CD4-positive, alpha-beta memory T cell (primary cell): ENCODE measurements around the gene ATRAID. TPM values are rescaled to one million over a fixed set of nuclear protein-coding genes. Genes with fewer than 3 reads are reported as not detected.
"Not testable (repeated sequence)": the region's sequence is repeated elsewhere in the genome, so short reads cannot be mapped to it uniquely, and the experiment has no call there.

Experiments used
- CTCF ChIA-PET: fragments of 350-600 bp; sonication (Branson Sonifier 250); formaldehyde crosslinking; loops from one replicate; lab custom pipeline; 2021; ENCODE audit warnings: inconsistent platforms; ENCODE audit not compliant: partially characterized antibody; lab: Charles Lee
- POLR2A ChIA-PET: fragments of 350-600 bp; sonication (Branson Sonifier 250); formaldehyde crosslinking; loops from one replicate; lab custom pipeline; 2021; ENCODE audit not compliant: partially characterized antibody; lab: Charles Lee
- DNase-seq, 5 donors: peaks; one replicate each; pipeline versions ENCODE4 v3.0.0 to v3.0.0-alpha.2; 2020 to 2022; ENCODE audit warnings: mixed read lengths in 1 of 5
- H3K27ac ChIP-seq: one replicate; pipeline ENCODE4 v1.7.0; 2013; ENCODE audit warnings: low read depth, low read length
- H3K27me3 ChIP-seq: 2 replicates; pipeline ENCODE4 v1.7.0; 2013; ENCODE audit warnings: mild to moderate bottlenecking, low read length, moderate library complexity; ENCODE audit not compliant: insufficient read depth
- H3K36me3 ChIP-seq: 2 replicates; pipeline ENCODE4 v1.7.0; 2013; ENCODE audit warnings: mild to moderate bottlenecking, low read length, moderate library complexity; ENCODE audit not compliant: insufficient read depth
- H3K4me1 ChIP-seq: 2 replicates; pipeline ENCODE4 v1.7.0; 2013; ENCODE audit warnings: mild to moderate bottlenecking, low read length, moderate library complexity; ENCODE audit not compliant: insufficient read depth
- H3K4me3 ChIP-seq, 2 donors: one replicate each; pipeline ENCODE4 v1.7.0; 2013; ENCODE audit warnings: low read length in 2 of 2, mild to moderate bottlenecking in 1 of 2
- H3K9me3 ChIP-seq, 2 donors: one replicate each; pipeline ENCODE4 v1.7.0; 2013; ENCODE audit warnings: low read length in 2 of 2, control low read depth in 1 of 2; ENCODE audit not compliant: control insufficient read depth in 1 of 2
- H3K27ac Mint-ChIP-seq, 7 donors: one replicate each; pipeline ENCODE4 v1.8.0; 2020 to 2021; ENCODE audit warnings: mixed read lengths in 7 of 7, mild to moderate bottlenecking in 6 of 7, inconsistent platforms in 3 of 7, moderate library complexity in 3 of 7
- H3K27me3 Mint-ChIP-seq, 2 donors: one replicate each; pipeline ENCODE4 v1.8.0; 2020 to 2021; ENCODE audit warnings: mixed read lengths in 2 of 2
- H3K36me3 Mint-ChIP-seq, 2 donors: one replicate each; pipeline ENCODE4 v1.8.0; 2020 to 2021; ENCODE audit warnings: mixed read lengths in 2 of 2, inconsistent platforms in 1 of 2, mild to moderate bottlenecking in 1 of 2
- H3K4me1 Mint-ChIP-seq, 4 donors: one replicate each; pipeline ENCODE4 v1.8.0; 2020 to 2021; ENCODE audit warnings: mixed read lengths in 4 of 4, mild to moderate bottlenecking in 1 of 4
- H3K4me3 Mint-ChIP-seq, 8 donors: one replicate each; pipeline ENCODE4 v1.8.0; 2020 to 2021; ENCODE audit warnings: mixed read lengths in 8 of 8, mild to moderate bottlenecking in 7 of 8, moderate library complexity in 6 of 8, inconsistent platforms in 3 of 8
- H3K9me3 Mint-ChIP-seq, 8 donors: one replicate each; pipeline ENCODE4 v1.8.0; 2020 to 2021; ENCODE audit warnings: mixed read lengths in 8 of 8, mild to moderate bottlenecking in 5 of 8, inconsistent platforms in 3 of 8, moderate library complexity in 1 of 8
- intact Hi-C: fragments of 100-400 bp; cut with micrococcal nuclease; formaldehyde crosslinking; loops from one replicate; pipeline ENCODE4 v1.15.1; 2023
- polyA plus RNA-seq, 2 donors: library from polyadenylated mRNA; unstranded; fragments of 300-500 nt; fragmentation: Illumina TruSeq; gene quantifications; one replicate each; pipeline ENCODE4 v1.2.3, GENCODE V29; 2021
- total RNA-seq, 2 experiments: library from RNA; stranded (reverse); gene quantifications; one replicate each; pipeline ENCODE4 v1.2.3, GENCODE V29; 2021

Gene ATRAID
- total and polyA plus RNA-seq, 4 experiments from 2014 or later = 103 to 443 (median 194) TPM

DNA sequence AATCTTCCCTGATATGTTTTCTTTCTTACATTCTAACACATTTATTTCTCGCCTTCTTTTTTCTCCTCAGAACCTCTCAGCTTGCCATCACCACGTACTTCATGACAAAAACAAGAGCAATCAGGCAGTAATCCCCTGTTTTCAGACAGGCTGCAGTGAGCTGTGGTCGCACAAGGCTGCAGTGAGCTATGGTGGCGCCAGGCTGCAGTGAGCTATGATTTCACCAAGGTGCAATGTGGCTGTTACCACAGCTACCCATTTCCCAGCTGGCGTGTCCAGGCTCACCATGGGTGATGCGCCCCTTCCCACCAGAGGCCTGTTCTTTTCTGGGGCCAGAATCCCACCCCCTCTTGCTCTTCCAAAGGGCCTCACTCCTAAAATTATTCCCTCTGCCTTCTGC, 37.2 kb upstream of the ATRAID start:
- POLR2A ChIA-PET = no interaction called here
- Mint-ChIP-seq H3K36me3 (no peaks in the 10 kb centered on the region), H3K27ac (no peak overlapping the region), H3K27me3 (peaks cover 26 to 29% of the 10 kb centered on the region in 2 donors), H3K4me1 (peaks cover 4 to 6% (median 6%) of the 10 kb centered on the region in 4 donors), H3K4me3 (no peak overlapping the region), H3K9me3 (no peaks in the 10 kb centered on the region)
- no peak for DNase-seq
- no peaks in the 10 kb centered on the region for H3K4me1 ChIP-seq
- H3K9me3 ChIP-seq = no peaks in the 10 kb centered on the region
- H3K27me3 ChIP-seq = no peaks in the 10 kb centered on the region
- H3K36me3 ChIP-seq = no peaks in the 10 kb centered on the region
- no peak overlapping the region for H3K4me3 ChIP-seq
- CTCF ChIA-PET = no interaction called here
- intact Hi-C loops = no loop called here
- no peak overlapping the region for H3K27ac ChIP-seq

DNA sequence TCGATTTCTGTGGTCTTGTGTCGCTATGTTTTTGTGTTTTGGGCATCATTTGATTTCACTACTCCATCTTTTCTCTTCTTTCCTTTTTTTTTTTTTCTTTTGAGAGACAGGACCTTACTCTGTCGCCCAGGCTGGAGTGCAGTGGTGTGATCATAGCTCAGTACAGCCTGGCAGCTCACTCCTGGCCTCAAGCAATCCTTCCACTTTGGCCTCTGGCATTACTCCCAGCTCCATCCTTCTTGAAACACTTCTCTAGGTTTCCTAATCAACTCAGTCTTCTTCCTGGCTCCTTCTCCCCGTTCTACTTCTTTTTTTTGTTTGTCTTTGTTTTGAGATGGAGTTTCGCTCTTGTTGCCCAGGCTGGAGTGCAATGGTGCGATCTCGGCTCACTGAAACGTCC, 36.5 kb upstream of the ATRAID start:
- H3K27ac Mint-ChIP-seq = no peak overlapping the region
- no peaks in the 10 kb centered on the region for H3K36me3 ChIP-seq
- H3K4me3 ChIP-seq = no peak overlapping the region
- no peak overlapping the region for H3K27ac ChIP-seq
- no peaks in the 10 kb centered on the region for H3K27me3 ChIP-seq
- peaks cover 27 to 30% of the 10 kb centered on the region in 2 donors for H3K27me3 Mint-ChIP-seq
- intact Hi-C loops = no loop called here
- H3K4me1 Mint-ChIP-seq = peaks cover 4 to 6% (median 5%) of the 10 kb centered on the region in 4 donors
- H3K36me3 Mint-ChIP-seq = no peaks in the 10 kb centered on the region
- ChIA-PET POLR2A (interaction anchor here (0.6 kb wide), 1 partner anchor 68 kb away, joined by 3 read pairs; no protein-coding TSS in a partner anchor), CTCF (no interaction called here)
- H3K4me3 Mint-ChIP-seq = no peak overlapping the region
- no peaks in the 10 kb centered on the region for H3K9me3 ChIP-seq
- H3K9me3 Mint-ChIP-seq = no peaks in the 10 kb centered on the region
- no peaks in the 10 kb centered on the region for H3K4me1 ChIP-seq
- no peak for DNase-seq

- POLR2A ChIA-PET = not testable (repeated sequence)
- H3K27me3 Mint-ChIP-seq = peaks cover 27 to 31% of the 10 kb centered on the region in 2 donors
- CTCF ChIA-PET = interaction anchor here (1.3 kb wide), 1 partner anchor 127 kb away, joined by 3 read pairs; no protein-coding TSS in a partner anchor
These were observed 36.1 kb upstream of the ATRAID start for GRCh38 chr2:27175781-27176180.

GRCh38 chr2:27177441-27178351, 34.1 kb upstream of the ATRAID start:
- Histone ChIP-seq H3K4me1 (no peaks in the 10 kb centered on the region), H3K27ac (no peak overlapping the region), H3K27me3 (no peaks in the 10 kb centered on the region), H3K4me3 (no peak overlapping the region), H3K36me3 (no peaks in the 10 kb centered on the region), H3K9me3 (no peaks in the 10 kb centered on the region)
- peaks cover 22 to 38% of the 10 kb centered on the region in 2 donors for H3K27me3 Mint-ChIP-seq
- H3K36me3 Mint-ChIP-seq = no peaks in the 10 kb centered on the region
- H3K4me1 Mint-ChIP-seq = peaks cover 0 to 6% (median 2%) of the 10 kb centered on the region in 4 donors
- H3K27ac Mint-ChIP-seq = no peak overlapping the region
- no peak for DNase-seq
- H3K4me3 Mint-ChIP-seq = no peak overlapping the region
- intact Hi-C loops = no loop called here
- ChIA-PET POLR2A (no interaction called here), CTCF (interaction anchor here (0.6 to 1.3 kb wide), 2 partner anchors 10 to 125 kb away, joined by 3 read pairs; no protein-coding TSS in a partner anchor)
- H3K9me3 Mint-ChIP-seq = no peaks in the 10 kb centered on the region

More at GRCh38 chr2:27175781-27176180, 36.1 kb upstream of the ATRAID start:
- H3K4me1 ChIP-seq, H3K27ac ChIP-seq, DNase-seq, H3K9me3 ChIP-seq, H3K36me3 Mint-ChIP-seq, intact Hi-C loops, H3K4me3 Mint-ChIP-seq, H3K27me3 ChIP-seq, H3K36me3 ChIP-seq, H3K9me3 Mint-ChIP-seq, H3K4me3 ChIP-seq, H3K27ac Mint-ChIP-seq, H3K4me1 Mint-ChIP-seq: not testable (repeated sequence)

DNA sequence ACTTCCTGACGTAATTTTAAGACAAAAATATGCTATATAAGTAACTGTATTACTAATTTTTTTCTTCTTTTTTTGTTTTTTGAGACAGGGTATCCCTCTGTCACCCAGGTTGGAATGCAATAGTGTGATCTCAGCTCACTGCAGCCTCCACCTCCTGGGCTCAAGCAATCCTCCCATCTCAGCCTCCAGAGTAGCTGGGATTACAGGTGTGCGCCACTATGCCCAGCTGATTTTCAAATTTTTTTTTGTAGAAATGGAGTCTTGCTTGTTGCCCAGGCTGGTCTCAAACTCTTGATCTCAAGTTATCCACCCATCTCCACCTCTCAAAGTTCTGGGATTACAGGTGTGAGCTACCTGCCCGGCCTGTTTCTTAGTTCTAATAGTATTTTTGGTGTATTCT, 33.4 kb upstream of the ATRAID start:
- POLR2A ChIA-PET = no interaction called here
- H3K4me1 Mint-ChIP-seq = peaks cover 0 to 6% (median 2%) of the 10 kb centered on the region in 4 donors
- DNase-seq = no peak
- CTCF ChIA-PET = no interaction called here
- no peaks in the 10 kb centered on the region for H3K27me3 ChIP-seq
- no peak overlapping the region for H3K27ac ChIP-seq
- peaks cover 22 to 38% of the 10 kb centered on the region in 2 donors for H3K27me3 Mint-ChIP-seq
- no peak overlapping the region for H3K27ac Mint-ChIP-seq
- no peaks in the 10 kb centered on the region for H3K9me3 Mint-ChIP-seq
- no peak overlapping the region for H3K4me3 ChIP-seq
- H3K36me3 Mint-ChIP-seq = no peaks in the 10 kb centered on the region
- no peak overlapping the region for H3K4me3 Mint-ChIP-seq
- no peaks in the 10 kb centered on the region for H3K4me1 ChIP-seq
- no peaks in the 10 kb centered on the region for H3K36me3 ChIP-seq
- no peaks in the 10 kb centered on the region for H3K9me3 ChIP-seq
- intact Hi-C loops = no loop called here

DNA sequence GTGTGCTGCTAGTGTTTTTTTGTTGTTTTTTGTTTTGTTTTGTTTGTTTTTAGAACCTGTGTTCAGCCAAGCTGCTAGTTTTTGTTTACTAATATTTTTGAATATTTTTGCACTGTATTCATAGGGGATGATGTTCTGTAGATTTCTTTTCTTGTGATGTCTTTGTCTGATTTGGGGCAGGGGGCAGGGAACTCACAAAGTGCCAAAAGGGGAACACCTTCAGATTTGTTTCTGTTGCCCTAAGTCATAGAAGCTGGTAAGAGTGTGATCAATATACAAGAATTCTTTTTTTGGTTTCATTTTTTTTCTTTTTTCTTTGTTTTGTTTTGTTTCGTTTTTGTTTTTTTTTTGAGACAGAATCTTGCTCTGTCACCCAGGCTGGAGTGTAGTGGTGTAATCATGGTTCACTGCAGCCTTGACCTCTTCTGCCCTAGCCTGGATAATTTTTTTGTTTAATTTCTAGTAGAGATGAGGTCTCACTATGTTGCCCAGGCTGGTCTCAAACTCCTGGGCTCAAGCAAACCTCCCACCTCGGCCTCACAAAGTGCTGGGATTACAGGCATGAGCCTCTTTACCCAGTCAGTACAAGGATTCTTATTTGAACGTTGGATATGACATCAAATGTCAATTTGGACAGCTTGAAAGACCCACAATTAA, 32.4 kb upstream of the ATRAID start:
- no peaks in the 10 kb centered on the region for H3K36me3 Mint-ChIP-seq
- H3K36me3 ChIP-seq = no peaks in the 10 kb centered on the region
- DNase-seq = no peak
- intact Hi-C loops = no loop called here
- peaks cover 0 to 1% (median 0%) of the 10 kb centered on the region in 8 donors for H3K9me3 Mint-ChIP-seq
- ChIA-PET POLR2A (interaction anchor here (0.5 kb wide), 1 partner anchor 10 kb away, joined by 3 read pairs; no protein-coding TSS in a partner anchor), CTCF (interaction anchor here (0.6 to 1.2 kb wide), 2 partner anchors 10 to 124 kb away, joined by 3 to 5 read pairs; no protein-coding TSS in a partner anchor)
- H3K27me3 ChIP-seq = no peaks in the 10 kb centered on the region
- H3K27me3 Mint-ChIP-seq = peaks cover 28 to 44% of the 10 kb centered on the region in 2 donors
- H3K4me3 ChIP-seq = no peak overlapping the region
- H3K27ac Mint-ChIP-seq = no peak overlapping the region
- no peak overlapping the region for H3K4me3 Mint-ChIP-seq
- peaks cover 0 to 6% (median 2%) of the 10 kb centered on the region in 4 donors for H3K4me1 Mint-ChIP-seq
- H3K9me3 ChIP-seq = no peaks in the 10 kb centered on the region
- H3K27ac ChIP-seq = no peak overlapping the region
- H3K4me1 ChIP-seq = no peaks in the 10 kb centered on the region

GRCh38 chr2:27182346-27182745, 29.5 kb upstream of the ATRAID start:
- no peaks in the 10 kb centered on the region for H3K36me3 Mint-ChIP-seq
- H3K4me3 ChIP-seq = no peak overlapping the region
- no peaks in the 10 kb centered on the region for H3K9me3 ChIP-seq
- no peaks in the 10 kb centered on the region for H3K36me3 ChIP-seq
- DNase-seq = no peak
- H3K27me3 ChIP-seq = no peaks in the 10 kb centered on the region
- H3K27ac Mint-ChIP-seq = no peak overlapping the region
- POLR2A ChIA-PET = no interaction called here
- H3K9me3 Mint-ChIP-seq = peaks cover 0 to 3% (median 0%) of the 10 kb centered on the region in 8 donors
- no peak overlapping the region for H3K4me3 Mint-ChIP-seq
- H3K4me1 ChIP-seq = no peaks in the 10 kb centered on the region
- intact Hi-C loops = no loop called here
- CTCF ChIA-PET = no interaction called here
- H3K27ac ChIP-seq = no peak overlapping the region
- peaks cover 0 to 6% (median 1%) of the 10 kb centered on the region in 4 donors for H3K4me1 Mint-ChIP-seq
- H3K27me3 Mint-ChIP-seq = peaks cover 24 to 44% of the 10 kb centered on the region in 2 donors
